Muscle of arm (tissue), 12 donors: ENCODE results near the gene FRK. TPM values are rescaled to one million over a fixed set of nuclear protein-coding genes. Genes with fewer than 3 reads are reported as not detected.

Experiments used
- DNase-seq: peaks from one replicate; pipeline ENCODE4 v3.0.0-alpha.2; 2013
- polyA plus RNA-seq, 12 donors: library from polyadenylated mRNA; unstranded; fragments of 120-200 nt; gene quantifications; one replicate each; pipeline ENCODE4 v1.2.1, GENCODE V29; 2013; ENCODE audit not compliant: insufficient read length in 12 of 12

Gene FRK
- polyA plus RNA-seq, 12 donors: 0.42 to 2.2 (median 0.68) TPM; not detected in 1

DNA sequence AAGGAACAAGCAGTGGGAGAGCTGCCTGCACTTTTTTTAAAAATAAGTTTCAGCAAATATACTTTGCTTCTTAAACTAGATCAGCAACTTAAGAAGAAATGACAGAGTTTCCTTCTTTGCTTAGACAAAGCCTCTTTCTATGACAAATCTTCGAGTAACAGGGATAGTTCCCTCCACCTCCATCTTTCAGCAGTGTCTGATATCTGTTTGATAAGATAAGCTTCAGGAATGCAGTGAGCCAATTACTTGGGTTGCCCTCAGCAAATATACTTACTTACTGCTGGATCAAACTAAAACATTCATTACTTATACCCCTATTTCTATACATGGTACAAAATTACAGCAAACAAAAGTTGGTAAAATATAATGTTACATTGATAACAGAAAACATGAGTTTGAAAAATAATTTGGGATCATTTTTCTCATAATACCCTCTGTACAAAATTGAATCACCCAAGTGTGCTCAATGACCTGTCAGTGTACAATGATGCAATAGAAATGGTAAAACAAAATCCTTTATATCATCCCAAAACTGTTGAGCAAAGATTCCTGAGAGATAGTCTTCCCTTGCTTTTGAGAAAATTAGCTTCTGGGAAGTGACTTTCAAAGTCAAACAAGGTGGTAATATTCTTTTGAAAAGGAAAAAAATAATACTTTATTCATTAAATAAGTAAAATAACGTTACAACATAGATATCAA, 24.5 kb downstream of the FRK start:
- no peak for DNase-seq

DNA sequence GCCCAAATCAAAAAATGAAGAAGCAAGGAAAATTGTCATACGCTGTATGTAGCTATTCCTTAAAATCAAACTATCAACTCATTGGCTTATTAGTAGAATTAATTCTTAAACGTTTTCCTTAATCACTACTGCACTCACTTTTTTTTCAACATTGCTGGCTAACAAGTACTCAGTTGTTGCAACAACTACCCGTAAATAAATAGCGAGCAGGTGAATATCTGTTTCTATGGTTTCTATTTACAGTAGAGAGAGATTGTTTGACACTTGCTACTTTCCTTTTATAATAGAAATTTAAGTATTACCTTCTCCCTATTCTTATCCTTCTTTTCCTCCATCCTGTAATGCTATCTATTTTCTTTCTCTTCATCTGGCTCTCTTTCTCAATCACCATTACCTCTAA, 25.1 kb downstream of the FRK start:
- DNase-seq: no peak

DNA sequence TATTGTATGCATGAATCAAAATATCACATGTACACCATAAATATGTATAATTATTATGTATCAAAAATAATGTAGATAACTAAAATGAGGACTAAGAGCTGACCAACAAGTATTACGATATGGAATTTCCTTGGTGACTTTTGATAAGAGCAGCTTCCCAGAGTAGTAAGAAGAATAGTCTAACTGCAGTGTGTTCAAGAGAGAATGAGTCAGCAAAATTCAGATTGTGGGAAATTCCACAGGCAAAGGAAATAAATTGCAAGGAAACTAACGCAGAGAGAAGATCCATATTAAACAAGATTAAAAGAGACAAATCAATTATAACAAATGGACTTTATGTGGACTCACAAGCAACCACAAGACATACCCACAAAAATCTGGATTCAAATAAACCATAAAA, 26.4 kb downstream of the FRK start:
- no peak for DNase-seq

DNA sequence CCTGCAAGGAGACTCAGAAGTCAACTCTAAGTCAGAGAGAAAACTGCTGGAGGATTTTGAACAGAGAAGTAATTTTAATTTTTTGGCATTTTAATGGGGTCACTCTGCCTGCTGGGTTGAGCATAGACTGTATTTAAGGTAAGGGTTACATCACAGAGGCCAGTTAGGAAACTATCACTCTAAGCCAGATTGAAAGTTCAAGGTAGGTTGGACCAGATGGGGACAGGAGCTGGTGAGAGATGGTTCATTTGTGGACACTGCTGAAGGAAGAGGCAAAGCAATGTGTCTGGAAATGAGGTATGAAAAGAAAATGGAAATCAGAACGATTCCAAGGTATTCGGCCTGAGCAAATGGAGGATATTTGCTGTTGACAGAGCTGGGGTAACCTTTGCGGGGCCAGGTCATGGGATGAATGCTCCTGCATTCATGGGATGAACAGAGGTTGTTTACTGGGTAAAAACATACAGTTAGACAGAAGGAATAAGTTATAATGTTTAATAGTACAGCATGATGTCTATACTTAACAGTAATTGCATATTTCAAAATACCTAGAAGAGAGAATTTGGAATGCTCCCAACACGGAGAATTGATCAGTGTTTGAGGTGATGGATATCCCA, 26.9 kb downstream of the FRK start:
- no peak for DNase-seq

DNA sequence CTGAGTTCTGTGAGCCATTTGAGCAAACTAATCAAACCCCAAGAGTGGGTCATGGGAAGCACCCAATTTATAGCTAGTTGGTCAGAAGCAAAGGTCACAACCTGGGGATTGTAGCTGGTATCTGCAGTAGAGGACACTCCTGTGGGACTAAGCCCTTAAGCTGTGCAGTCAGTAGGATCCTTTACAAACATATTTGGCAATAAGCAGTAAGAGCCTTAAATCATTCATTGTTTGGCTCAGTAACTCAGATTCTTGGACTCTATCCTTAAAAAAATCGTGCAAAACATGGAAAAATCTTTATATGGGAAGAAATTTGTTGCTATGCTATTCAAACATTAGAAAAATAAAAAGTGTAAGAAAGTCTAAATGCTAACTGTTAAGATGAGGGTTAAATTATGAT, 29.9 kb downstream of the FRK start:
- peak; percentile 74 for DNase-seq

DNA sequence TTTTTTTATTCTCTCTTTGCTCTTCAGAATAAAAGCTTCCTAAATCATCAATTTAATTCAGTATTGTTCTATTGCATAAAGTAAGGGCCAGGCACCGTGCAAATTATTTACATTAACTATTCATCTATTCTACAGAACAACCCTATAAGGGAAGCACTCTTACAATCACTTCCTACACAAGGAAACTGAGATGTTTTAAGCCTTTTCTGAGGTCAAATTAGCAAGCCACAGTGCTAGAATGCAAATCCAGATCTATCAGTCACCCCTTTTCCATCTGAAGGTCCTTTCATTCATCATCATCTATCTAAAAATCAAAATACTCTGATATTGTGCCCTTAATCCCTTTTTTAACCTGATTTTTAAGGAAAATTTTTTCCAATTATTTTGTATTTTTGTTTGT, 31.2 kb downstream of the FRK start:
- no peak for DNase-seq

DNA sequence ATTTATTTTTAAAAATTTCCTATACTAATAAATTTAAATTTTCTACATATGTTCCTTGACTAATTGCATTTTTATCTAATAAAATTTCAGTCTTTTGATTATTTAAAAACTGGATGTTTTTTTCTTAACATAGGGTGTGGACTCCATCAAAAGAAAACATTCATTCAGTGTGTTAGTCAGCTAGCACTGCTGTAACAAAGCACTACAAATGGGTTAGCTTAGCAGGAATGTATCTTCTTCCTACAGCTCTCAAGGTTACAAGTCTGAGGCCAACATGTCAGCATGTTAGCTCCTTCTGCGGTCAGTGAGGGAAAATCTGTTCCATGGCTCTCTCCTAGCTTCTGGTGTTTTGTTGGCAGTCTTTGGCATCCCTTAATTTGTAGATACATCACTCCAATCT, 32.5 kb downstream of the FRK start:
- DNase-seq: no peak

DNA sequence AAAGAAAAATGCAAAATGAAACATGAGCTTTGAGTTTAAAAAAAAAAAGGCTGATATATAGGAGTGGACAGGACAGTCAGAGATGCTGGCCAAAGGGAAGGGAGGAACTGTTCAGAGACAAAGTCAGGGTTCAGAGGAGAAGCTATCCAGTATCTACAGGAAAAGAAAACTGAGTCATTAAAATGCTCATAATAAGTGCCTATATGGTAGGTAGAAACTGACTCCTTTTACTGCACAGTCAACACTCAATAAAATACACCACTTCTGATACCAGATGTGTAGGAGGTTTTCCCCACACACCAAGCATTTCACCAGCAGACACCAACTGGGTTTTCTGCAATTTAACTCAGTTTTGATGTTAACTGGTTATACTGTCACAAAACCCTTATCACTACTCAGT, 32.9 kb downstream of the FRK start:
- DNase-seq: no peak

DNA sequence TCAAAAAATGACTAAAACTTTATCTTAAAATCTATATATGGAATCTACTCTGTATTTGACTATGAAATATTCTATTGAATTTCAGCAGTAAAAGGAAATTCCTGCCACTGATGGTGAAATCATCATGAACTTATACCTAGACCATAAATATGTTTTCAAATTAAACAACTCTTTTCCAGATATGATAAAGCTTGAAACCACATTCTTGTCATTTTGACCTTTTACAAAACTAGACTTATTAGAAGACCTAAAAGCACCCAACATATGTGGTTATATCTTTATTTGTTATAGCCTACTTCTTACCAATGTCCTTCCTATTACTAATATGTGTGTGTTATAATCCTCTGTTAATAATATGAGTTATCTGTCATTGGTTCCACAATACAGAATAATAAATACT, 35.3 kb downstream of the FRK start:
- no peak for DNase-seq

DNA sequence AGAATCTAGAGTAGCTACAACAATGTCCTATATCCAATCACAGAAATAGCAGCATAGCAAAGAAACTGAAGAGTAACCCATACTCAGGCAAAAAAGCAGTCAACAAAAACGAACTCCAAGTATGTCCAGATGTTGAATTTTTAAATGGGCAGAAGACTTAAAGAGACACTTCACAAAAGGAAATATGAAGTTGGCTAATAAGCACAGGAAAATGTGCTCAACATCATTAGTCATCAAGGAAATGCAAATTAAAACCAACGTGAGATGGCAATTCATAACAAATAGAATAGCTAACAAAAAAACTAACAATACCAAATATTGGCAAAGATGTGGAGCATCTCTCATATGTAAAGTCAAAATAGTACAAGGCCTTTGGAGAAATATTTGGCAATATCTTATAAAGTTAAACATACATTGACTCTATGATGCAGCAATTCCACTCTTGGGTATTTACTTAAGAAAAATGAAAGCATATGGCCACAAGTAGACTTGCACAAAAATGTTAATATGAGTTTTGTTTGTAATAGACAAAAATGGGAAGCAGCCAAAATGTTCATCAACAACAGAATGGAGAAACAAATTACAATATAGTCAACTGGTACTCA, 37.7 kb downstream of the FRK start:
- DNase-seq: no peak

DNA sequence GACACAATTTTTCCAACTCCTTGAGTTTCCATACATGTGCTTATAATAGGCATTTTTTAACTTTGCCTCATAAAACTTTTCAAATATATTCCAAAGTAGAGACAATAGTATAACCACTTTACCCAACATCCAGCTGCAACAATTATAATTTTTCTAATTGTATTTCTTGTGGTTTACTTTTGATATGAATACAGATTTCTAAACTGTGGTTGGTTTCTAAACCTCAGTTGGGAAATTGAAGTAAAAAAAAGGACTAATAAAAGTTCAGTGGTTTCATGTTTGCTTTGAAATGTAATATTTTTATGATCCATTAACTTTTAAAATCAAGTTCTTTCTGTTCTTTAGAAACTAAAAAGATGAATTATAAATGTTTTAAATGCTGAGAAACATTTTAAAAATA, 40.0 kb downstream of the FRK start:
- DNase-seq: no peak

DNA sequence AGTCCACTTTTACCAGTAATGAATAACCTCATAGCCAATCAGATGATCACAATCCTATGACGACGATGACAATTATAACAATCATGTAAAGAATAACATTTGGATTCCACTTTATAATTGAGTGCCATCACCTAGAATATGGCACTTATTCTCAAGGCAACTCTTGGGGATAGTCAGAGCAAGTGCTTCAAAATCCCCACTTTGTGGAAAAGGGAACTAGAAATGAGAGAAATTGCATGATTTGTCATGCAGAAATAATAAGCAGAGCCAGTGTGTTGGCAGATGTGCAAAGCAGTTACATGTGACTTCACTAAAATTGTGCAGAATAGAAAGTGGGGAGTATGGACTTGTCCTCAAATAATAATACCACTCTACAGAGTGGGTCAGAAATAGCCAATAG, 41.3 kb downstream of the FRK start:
- DNase-seq: no peak

DNA sequence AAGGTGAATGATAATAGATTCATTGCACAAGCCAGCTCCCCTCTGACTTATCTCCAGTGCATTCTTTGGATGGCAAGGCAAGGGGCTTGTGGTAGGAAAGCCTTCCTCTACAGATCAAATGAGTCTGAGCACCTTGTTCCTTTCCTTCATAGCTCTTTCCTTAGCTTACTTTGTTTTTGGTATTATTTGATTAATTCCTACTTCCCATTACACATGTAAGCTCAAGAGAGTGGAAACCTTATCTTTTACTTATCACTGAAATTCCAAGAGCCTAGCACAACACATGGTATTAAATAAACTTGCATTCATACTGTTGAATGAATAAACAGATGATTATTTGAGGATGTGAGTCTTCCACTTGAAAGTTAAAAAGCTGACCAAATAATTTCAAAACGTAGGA, 41.7 kb downstream of the FRK start:
- no peak for DNase-seq

DNA sequence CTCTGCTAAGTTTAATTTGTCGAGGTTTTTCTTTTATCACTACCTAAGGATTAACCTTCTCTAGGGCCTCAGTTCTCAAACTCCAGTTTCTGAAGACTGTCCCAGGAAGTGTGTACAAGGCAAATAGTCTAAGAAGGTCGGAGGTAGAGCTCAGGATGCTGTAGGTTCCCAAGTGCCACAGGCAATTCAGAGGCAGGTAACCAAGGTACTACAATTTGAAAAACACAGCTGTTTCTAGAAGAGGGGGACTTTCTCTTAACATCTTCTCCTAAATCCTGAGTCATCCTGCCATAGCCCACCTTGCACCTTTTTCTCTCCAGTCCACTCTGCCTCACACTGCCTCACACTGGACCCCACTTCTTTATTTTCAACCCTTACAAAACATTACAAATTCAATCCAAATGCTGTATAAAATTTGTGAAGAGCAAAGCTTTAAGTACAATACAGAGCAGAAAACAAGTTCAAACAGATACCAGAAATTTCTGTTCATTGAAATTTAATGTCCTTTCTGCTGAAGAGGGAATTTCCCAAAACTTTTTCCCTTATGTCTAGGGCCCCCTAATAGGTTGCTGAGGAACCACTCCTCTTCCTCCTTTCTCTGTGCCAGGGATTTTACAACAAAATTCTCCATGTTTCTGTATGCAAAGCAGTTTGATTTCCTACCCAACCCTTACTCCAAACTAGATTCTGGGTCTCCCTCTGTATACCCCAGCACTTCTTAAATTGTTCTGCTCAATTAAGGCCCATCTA, 43.0 kb downstream of the FRK start:
- DNase-seq: no peak

DNA sequence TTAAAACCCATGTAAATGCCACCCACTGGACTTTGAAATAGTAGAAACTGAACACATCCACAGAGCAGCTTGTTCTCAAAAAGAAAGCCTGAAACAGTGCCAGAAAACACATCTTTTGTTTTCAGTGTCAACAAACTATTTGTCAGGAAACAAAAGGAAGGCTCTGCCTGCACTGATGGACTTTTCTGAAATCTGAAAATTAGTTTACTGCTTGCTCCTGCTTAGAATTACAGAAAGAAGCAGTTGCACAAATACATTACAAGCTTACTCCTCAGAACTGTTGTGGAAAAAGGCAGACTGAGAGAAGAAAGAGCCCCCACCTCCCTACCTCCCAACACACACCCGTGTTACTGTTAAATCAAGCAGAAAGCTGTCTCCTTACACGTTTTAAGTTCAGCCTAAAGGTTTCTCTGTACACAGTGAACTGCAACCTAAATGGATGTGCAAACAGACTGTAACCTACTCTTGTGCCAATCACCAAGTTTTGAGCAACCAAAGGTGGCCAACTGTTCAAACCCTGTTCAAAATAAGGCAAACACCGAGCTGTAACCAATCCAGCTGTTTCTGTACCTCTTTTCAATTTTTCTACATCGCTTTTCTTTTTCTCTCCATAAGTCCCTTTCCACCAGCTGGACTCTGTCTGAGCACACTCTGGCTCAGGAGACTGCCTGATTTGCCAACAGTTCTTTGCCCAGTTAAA, 43.7 kb downstream of the FRK start:
- no peak for DNase-seq

DNA sequence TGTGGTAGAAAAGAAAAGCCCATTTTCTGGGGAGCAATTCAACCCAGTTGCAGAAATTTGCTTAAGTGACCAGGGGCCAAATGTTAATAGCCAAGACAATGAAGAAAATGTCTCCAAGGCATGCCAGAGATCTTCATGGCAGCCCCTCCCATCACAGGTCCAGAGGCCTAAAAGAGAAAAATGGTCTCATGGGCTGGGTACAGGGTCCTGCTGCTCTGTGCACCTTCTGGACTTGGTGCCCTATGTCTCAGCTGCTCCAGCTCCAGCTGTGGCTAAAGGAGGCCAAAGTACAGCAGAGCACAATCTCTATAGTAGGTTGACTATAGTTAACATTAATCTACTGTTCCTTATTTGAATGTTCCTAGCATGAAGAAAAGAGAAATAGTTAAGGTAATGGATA, 44.7 kb downstream of the FRK start:
- DNase-seq: no peak

DNA sequence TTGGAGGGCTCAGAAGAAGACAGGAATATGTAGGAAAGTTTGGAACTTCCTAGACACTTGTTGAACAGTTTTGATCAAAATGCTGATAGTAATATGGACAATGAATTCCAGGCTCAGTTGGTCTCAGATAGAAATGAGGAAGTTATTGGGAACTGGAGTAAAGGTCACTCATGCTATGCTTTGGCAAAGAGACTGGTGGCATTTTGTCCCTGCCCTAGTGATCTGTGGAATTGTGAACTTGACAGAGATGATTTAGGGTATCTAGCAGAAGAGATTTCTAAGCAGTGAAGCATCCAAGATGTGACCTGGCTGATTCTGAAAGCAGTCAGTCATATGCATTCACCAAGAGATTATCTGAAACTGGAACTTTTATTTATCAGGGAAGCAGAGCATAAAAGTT, 45.1 kb downstream of the FRK start:
- no peak for DNase-seq

DNA sequence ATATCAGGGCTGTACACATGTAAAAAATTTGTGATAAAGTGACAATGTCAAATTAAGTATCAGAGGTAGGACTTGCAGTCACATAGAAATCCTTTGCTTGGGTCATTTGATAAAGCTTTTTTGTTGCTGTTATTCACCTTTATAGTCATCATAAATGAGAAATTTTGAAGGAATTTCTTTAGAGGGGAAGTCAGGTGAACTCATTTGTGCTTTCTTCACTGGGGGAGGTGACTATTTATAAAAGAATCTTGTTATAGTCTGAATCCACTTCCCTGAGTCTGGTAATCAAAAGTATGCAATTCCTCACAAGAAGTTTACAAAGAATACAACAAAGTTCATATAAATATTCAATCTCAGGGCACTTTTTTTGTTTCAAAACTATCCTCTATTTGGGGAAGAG, 47.7 kb downstream of the FRK start:
- no peak for DNase-seq

DNA sequence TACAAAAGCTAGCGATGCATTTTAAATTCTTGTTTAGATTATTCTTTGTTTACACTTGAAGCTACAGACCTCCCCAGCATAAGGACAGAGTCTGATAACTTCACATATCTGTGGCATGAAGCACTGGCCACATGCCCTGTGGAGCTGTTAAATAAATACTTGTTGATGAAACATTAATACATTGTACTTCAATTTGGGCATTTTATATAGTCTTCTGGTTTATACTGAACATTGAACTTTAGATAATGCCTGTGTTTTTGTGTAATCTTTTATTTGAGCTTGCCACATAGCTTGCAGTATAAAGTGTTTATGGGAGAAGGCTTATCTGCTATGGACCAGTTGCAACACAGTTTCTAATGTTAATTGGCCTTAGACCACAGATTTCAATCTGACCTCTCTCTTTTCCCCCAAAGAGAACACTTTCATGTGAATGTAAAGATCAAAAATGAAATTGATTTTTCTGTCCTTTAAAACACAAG, 48.2 kb downstream of the FRK start:
- DNase-seq: no peak

DNA sequence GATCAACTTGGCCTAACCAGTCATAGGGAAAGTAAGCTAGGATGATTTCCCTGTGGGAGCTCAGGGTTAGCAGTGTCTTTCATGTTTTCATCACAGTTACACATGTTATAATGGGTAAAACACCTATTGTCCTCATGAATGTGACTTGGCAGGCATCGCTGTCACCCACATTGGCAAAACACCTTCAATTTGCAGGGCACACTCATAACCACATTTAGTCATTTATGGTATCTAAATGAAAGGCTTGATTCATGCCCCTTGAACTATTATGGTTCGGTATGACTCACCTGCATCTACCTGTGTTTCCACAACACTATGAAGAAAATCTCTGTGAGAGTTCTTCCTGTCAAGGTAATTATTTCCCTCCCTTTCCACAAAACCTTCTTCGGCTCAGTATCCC, 49.2 kb downstream of the FRK start:
- no peak for DNase-seq

DNA sequence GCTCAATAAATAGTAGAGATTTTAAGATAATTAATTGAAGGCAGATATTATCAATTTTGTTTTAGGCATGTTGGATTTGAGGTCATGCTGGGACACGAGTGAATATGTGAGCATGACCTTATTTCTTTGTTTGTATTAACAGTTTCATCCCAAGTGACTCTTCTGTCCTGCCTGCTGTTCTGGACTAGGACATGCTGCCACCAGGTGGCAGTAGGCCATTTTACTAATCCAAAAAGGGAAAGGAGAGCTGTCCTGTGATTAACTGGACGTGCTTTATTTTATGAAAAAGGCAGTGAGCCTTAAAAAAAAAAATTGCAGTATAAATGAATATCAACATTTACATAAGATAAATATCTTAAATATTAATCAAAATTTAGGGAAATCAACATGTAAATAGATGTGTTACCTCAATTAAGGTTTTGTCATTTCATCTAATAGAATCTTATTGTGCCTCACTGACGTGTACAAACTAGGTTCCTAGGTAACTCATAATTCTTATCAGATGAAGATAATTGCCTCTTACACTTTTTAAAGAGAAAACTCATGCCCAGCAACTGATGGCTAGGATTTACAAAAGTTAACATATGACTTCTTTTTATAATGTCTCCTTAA, 49.8 kb downstream of the FRK start:
- peak; percentile 81 for DNase-seq

DNA sequence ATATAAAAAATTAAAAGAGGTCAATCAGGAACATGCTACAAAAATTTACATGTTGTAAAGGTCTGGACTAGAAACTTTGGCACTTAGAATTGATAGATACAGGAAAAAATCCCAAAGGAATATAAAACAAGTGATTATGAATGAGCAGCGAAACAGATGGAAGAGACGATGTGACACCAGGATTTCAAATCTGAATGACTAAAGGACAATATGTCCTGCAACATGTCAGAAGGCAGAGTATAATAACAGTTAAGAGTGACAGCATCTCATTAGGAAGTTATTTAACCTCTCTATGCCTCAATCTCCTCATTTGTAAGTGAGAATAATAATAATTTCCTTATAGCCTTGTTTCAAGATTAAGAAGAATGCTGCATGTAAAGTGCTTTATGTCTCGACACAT, 50.3 kb downstream of the FRK start:
- DNase-seq: no peak
